ENCODE measurements around the gene PLA2G4D.

- TF ChIP-seq CREB1 (CRISPR knock-in tag; IDR thresholded peaks at IDR 0.05; ENCODE audit: low read depth) (no peak), EZH2 (IDR thresholded peaks at IDR 0.05; ENCODE audit: low read depth, unreplicated experiment) (no peak), EZH2phosphoT487 (IDR thresholded peaks at IDR 0.05; ENCODE audit: unreplicated experiment) (no peak), CTCF (conservative IDR thresholded peaks at IDR 0.05; ENCODE audit: low read depth in 2 of 2) (no peak), ZNF114 (CRISPR knock-in tag; IDR thresholded peaks at IDR 0.05) (no peak), STAT1 (IDR thresholded peaks at IDR 0.05; ENCODE audit: unreplicated experiment) (no peak), POLR2AphosphoS5 (IDR thresholded peaks at IDR 0.05; ENCODE audit: low read depth) (no peak), JUNB (IDR thresholded peaks at IDR 0.05; ENCODE audit: unreplicated experiment) (no peak)
Observed at GRCh38 chr15:42135351-42135750, 41.0 kb upstream of the PLA2G4D start.
